ENCODE results near the gene SYNM.
A peak's percentile ranks its signal among the peaks of the same experiment; 100 is the strongest.

SYNM gene

DNA sequence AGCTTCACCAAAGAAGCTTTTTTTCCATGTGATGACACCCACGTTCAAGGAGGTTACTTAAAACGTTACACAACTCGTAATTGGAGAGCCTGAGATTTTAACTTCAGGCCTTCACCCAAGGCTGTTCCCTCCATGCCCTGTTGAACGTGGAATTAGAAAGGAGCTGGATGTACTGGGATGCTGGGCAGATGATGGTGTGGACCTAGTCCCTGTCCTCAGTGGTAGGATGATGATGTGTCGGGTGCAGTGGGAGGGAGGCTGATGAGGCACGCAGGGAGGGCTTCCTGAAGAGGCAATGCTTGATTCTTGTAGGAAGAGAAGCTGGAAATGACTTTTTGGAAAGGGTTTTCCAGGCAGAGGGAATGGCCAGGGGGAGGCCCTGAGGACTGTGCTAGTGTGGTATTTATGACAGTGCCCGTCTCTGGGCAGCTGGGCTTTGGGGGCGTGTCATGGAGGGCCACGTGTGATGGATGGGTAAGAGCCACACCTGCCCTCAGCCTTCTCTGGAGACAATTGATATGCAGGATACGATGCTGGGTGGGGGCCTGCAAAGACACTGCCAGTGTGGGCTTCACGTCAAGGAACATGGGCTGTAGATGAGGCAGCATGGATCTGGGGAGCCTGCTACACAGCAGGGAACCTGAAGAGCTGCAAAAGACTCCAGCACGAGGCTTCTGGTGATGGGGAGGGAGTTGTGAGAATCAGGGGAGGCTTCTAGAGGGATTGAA is 15.3 kb downstream of the SYNM start:
- Histone ChIP-seq H3K4me3 (ENCODE audit: low read length) (no peak overlapping the region), H3K9me3 (ENCODE audit: control insufficient read depth, low read length) (no peaks in the 10 kb centered on the region), H3K36me3 (ENCODE audit: control insufficient read depth, insufficient read depth, low read length, severe bottlenecking) (no peaks in the 10 kb centered on the region), H3K27me3 (replicated peaks; ENCODE audit: control insufficient read depth, insufficient read depth, low read length) (no peaks in the 10 kb centered on the region), H3K9ac (ENCODE audit: low read length) (no peak overlapping the region), H3K4me1 (ENCODE audit: control insufficient read depth, insufficient read depth, low read length) (peaks cover 19% of the 10 kb centered on the region)
- no peak for DNase-seq (ENCODE audit: low read depth)

- Histone ChIP-seq H3K4me3 (ENCODE audit: low read length) (no peak overlapping the region), H3K9me3 (ENCODE audit: control insufficient read depth, low read length) (no peaks in the 10 kb centered on the region), H3K27me3 (replicated peaks; ENCODE audit: control insufficient read depth, insufficient read depth, low read length) (no peaks in the 10 kb centered on the region), H3K4me1 (ENCODE audit: control insufficient read depth, insufficient read depth, low read length) (peaks cover 19% of the 10 kb centered on the region), H3K36me3 (ENCODE audit: control insufficient read depth, insufficient read depth, low read length, severe bottlenecking) (no peaks in the 10 kb centered on the region), H3K9ac (ENCODE audit: low read length) (no peak overlapping the region)
- no peak for DNase-seq (ENCODE audit: low read depth)
Measured at GRCh38 chr15:99121207-99121606, 16.3 kb downstream of the SYNM start.

GRCh38 chr15:99121691-99122410 is 17.0 kb downstream of the SYNM start:
- Histone ChIP-seq H3K9me3 (ENCODE audit: control insufficient read depth, low read length) (no peaks in the 10 kb centered on the region), H3K27me3 (replicated peaks; ENCODE audit: control insufficient read depth, insufficient read depth, low read length) (no peaks in the 10 kb centered on the region), H3K9ac (ENCODE audit: low read length) (no peak overlapping the region), H3K4me3 (ENCODE audit: low read length) (no peak overlapping the region), H3K4me1 (ENCODE audit: control insufficient read depth, insufficient read depth, low read length) (peaks cover 19% of the 10 kb centered on the region), H3K36me3 (ENCODE audit: control insufficient read depth, insufficient read depth, low read length, severe bottlenecking) (no peaks in the 10 kb centered on the region)
- DNase-seq (ENCODE audit: low read depth), result no peak

- no peak for DNase-seq (ENCODE audit: low read depth)
- no peaks in the 10 kb centered on the region for H3K9me3 ChIP-seq (ENCODE audit: control insufficient read depth, low read length)
- peak overlapping the region; percentile 60 for H3K4me3 ChIP-seq (ENCODE audit: low read length)
- no peaks in the 10 kb centered on the region for H3K36me3 ChIP-seq (ENCODE audit: control insufficient read depth, insufficient read depth, low read length, severe bottlenecking)
- no peaks in the 10 kb centered on the region for H3K27me3 ChIP-seq (replicated peaks; ENCODE audit: control insufficient read depth, insufficient read depth, low read length)
- H3K9ac ChIP-seq (ENCODE audit: low read length), result peak overlapping the region; percentile 77
- peaks cover 19% of the 10 kb centered on the region for H3K4me1 ChIP-seq (ENCODE audit: control insufficient read depth, insufficient read depth, low read length)
Measured at GRCh38 chr15:99122831-99123712, 18.2 kb downstream of the SYNM start.

DNA sequence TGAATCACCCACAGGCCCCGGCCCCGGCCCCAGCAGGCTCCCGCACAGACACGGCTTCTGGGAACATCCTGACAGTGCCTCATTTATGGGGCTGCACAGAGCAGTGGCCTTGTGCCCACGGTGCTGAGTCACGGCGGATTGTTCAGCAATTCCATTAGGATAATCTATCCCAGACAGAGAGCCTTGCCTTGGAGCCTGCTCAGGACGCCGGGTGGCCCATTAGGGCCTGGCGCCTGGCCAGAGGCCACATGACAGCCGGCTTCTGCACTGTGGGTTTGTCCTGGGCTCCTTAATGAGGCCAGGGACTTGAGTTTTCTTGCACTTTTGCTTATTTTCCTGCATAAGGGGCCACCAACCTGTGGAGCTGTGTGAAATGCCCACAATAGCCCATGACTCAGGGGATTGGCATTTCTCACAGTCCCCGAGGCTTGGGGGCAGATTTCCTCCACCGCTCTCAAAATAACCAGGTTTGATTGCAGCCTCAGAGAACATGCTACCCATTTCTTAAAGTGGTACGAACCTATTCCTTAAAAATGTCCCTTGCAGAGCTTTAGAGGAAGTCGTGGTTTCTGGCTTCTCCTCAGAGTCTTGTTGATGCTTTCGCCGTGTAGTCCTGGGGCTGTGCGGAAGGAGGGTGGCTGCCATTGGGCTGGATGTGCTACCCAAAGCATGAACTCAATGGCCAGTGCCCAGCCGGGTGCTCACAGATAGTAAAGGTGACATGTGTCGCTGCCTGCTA is 19.0 kb downstream of the SYNM start:
- Histone ChIP-seq H3K36me3 (ENCODE audit: control insufficient read depth, insufficient read depth, low read length, severe bottlenecking) (no peaks in the 10 kb centered on the region), H3K4me1 (ENCODE audit: control insufficient read depth, insufficient read depth, low read length) (peaks cover 23% of the 10 kb centered on the region), H3K4me3 (ENCODE audit: low read length) (peak overlapping the region; percentile 60), H3K9ac (ENCODE audit: low read length) (peak overlapping the region; percentile 77), H3K27me3 (replicated peaks; ENCODE audit: control insufficient read depth, insufficient read depth, low read length) (no peaks in the 10 kb centered on the region), H3K9me3 (ENCODE audit: control insufficient read depth, low read length) (no peaks in the 10 kb centered on the region)
- peak; percentile 93 for DNase-seq (ENCODE audit: low read depth)

DNA sequence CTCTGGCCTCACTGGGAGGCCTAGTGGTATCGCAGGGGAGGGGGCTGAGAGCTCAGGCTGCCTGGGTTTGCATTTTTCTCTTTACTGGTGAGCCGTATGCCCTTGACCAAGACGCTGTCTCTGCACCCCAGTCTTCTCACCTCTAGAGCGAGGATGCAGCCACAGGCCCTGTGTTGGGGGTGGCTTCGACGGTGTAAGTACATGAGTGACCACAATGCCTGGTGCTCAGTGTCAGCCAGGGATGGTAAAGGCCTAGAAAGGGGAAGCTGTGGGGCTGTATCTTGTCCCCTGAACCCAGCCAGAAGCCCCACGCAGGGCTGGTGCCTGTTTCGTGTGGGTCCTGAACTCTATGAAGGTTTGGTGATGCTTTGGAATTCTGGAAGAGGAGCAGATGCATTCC is 19.8 kb downstream of the SYNM start:
- Histone ChIP-seq H3K9me3 (ENCODE audit: control insufficient read depth, low read length) (no peaks in the 10 kb centered on the region), H3K9ac (ENCODE audit: low read length) (peak overlapping the region; percentile 77), H3K4me1 (ENCODE audit: control insufficient read depth, insufficient read depth, low read length) (peaks cover 23% of the 10 kb centered on the region), H3K4me3 (ENCODE audit: low read length) (peak overlapping the region; percentile 60), H3K36me3 (ENCODE audit: control insufficient read depth, insufficient read depth, low read length, severe bottlenecking) (peaks cover 1% of the 10 kb centered on the region), H3K27me3 (replicated peaks; ENCODE audit: control insufficient read depth, insufficient read depth, low read length) (no peaks in the 10 kb centered on the region)
- DNase-seq (ENCODE audit: low read depth), result no peak

DNA sequence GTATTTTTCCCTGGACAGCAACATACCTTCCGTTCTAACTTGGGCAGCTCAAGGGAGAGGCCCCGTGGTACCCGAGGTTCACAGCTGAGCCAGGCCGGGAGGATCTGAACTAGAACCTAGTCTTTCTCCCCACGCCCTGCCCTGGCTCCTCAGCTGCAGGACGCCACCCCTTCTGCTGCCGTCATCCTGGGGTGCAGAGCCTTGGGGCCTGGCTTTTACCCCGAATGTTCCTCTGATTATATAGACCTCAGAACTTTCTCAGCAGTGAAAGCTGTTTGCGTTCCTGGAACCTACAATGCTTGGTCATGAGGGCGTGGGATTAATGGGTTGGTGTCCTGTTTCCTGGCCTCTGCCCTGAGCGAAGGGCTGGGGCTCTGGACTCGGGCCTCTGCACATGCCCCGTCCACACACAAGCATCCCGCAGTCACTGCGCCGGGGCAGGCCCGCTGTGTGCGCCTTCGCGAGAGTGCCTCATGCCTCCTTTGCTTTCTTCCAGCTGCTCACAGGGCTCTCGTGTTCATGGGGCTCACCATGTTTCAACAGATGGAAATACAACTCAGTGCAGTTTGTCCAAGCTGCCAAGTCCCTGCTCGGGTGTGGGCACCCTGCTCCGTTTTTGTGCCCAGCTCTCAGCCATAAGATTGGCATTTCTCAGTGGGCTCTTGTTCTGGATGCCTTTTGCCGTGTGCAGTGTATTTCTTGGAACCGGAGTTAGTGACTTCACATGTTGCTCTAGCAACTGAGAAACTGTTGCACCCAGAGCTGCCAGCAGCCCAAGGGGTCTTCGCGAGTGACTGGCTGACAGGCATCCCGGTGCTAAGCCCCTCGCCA is 20.4 kb downstream of the SYNM start:
- no peak for DNase-seq (ENCODE audit: low read depth)
- Histone ChIP-seq H3K36me3 (ENCODE audit: control insufficient read depth, insufficient read depth, low read length, severe bottlenecking) (peaks cover 7% of the 10 kb centered on the region), H3K9me3 (ENCODE audit: control insufficient read depth, low read length) (no peaks in the 10 kb centered on the region), H3K4me3 (ENCODE audit: low read length) (no peak overlapping the region), H3K9ac (ENCODE audit: low read length) (peak overlapping the region; percentile 77), H3K4me1 (ENCODE audit: control insufficient read depth, insufficient read depth, low read length) (peaks cover 23% of the 10 kb centered on the region), H3K27me3 (replicated peaks; ENCODE audit: control insufficient read depth, insufficient read depth, low read length) (no peaks in the 10 kb centered on the region)

DNA sequence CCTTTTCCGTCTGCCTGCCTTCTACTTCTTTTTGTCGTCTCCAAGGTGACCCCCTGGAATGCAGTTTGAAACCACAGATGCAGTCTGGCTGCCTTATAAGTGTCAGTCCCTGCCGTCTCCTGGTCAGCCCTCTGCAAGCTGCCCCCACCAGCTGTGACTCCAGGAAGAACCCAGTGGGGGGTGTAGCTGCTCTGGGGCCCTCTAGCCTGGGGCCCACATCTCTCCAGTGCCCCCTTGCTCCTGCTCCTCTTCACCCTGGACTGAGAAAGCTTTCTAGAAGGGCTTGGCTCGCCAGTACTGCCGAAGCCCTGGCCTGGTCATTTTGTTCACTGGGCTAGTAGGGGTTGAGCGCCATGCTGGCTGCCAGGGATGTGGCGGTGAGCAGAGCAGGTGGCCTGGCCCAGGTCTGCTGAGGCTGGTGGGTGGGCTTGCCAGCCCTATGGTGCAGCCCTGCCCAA is 21.3 kb downstream of the SYNM start:
- no peaks in the 10 kb centered on the region for H3K9me3 ChIP-seq (ENCODE audit: control insufficient read depth, low read length)
- DNase-seq (ENCODE audit: low read depth), result no peak
- no peak overlapping the region for H3K4me3 ChIP-seq (ENCODE audit: low read length)
- H3K9ac ChIP-seq (ENCODE audit: low read length), result no peak overlapping the region
- peaks cover 23% of the 10 kb centered on the region for H3K4me1 ChIP-seq (ENCODE audit: control insufficient read depth, insufficient read depth, low read length)
- H3K27me3 ChIP-seq (replicated peaks; ENCODE audit: control insufficient read depth, insufficient read depth, low read length), result no peaks in the 10 kb centered on the region
- H3K36me3 ChIP-seq (ENCODE audit: control insufficient read depth, insufficient read depth, low read length, severe bottlenecking), result peaks cover 11% of the 10 kb centered on the region

GRCh38 chr15:99126930-99127329 is 22.1 kb downstream of the SYNM start:
- no peaks in the 10 kb centered on the region for H3K9me3 ChIP-seq (ENCODE audit: control insufficient read depth, low read length)
- peaks cover 23% of the 10 kb centered on the region for H3K4me1 ChIP-seq (ENCODE audit: control insufficient read depth, insufficient read depth, low read length)
- peaks cover 12% of the 10 kb centered on the region for H3K36me3 ChIP-seq (ENCODE audit: control insufficient read depth, insufficient read depth, low read length, severe bottlenecking)

GRCh38 chr15:99127773-99128172 is 22.9 kb downstream of the SYNM start:
- peaks cover 12% of the 10 kb centered on the region for H3K36me3 ChIP-seq (ENCODE audit: control insufficient read depth, insufficient read depth, low read length, severe bottlenecking)
- H3K27me3 ChIP-seq (replicated peaks; ENCODE audit: control insufficient read depth, insufficient read depth, low read length), result no peaks in the 10 kb centered on the region

More at GRCh38 chr15:99126930-99127329, 22.1 kb downstream of the SYNM start:
- Histone ChIP-seq H3K4me3 (ENCODE audit: low read length) (no peak overlapping the region), H3K9ac (ENCODE audit: low read length) (no peak overlapping the region), H3K27me3 (replicated peaks; ENCODE audit: control insufficient read depth, insufficient read depth, low read length) (no peaks in the 10 kb centered on the region)
- DNase-seq (ENCODE audit: low read depth), result no peak

More at GRCh38 chr15:99127773-99128172, 22.9 kb downstream of the SYNM start:
- Histone ChIP-seq H3K4me3 (ENCODE audit: low read length) (no peak overlapping the region), H3K9me3 (ENCODE audit: control insufficient read depth, low read length) (no peaks in the 10 kb centered on the region), H3K4me1 (ENCODE audit: control insufficient read depth, insufficient read depth, low read length) (peaks cover 22% of the 10 kb centered on the region), H3K9ac (ENCODE audit: low read length) (no peak overlapping the region)
- no peak for DNase-seq (ENCODE audit: low read depth)
